ENCODE measurements around the gene NMNAT3. TPM values are rescaled to one million over a fixed set of nuclear protein-coding genes. Genes with fewer than 3 reads are reported as not detected.

NMNAT3 gene
- total RNA-seq, 1 donor from 2014 or later = 1.5 TPM

DNA sequence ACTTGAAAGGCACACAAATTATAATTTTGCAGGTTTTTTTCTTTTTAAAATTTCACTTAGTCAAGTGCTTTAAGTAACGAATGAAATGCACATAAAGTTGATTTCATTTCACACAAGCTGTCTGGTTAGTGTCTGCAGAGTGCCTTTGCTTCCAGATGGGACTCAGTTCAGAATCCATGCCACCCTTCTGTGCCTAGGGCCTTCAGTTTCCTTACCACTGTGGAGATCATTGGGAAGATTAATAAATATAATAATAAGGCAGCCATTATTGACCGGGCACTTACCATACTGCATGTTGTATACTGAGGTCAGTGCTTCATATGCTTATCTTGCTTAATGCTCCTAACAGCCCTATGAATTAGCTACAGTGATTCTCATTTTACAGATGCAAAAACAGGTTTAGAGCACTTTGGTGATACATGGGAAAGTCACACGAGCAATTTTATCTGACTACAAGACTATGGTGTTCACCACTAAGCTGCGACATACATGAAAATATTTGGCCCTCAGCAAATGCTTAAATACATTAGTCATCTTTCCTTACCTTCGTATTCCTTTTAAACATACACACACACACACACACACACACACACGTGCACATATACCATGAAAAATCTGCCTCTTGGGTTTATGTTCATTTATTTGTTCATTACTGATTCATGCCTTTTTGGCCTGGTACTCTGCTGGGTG, 3.1 kb downstream of the NMNAT3 start:
- DNase-seq = no peak

DNA sequence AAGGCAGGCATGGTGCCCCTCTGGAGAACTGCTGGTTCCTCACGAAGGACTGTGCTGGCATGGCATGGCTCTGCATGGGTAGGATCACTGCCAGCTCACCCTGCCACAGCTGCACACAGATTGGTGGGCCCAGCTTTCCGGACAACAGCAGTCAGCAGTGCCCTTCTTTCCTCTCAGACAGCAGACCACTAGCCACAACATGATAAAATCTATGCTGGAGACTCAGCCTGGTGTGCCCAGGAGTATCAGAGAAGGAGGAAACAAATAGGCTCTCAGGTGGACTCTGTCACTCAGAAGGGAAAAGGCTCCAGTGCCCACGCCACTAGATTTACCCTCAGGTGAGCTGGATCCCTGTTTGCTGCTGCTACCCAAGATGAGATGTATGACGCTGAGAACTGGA, 4.9 kb downstream of the NMNAT3 start:
- no peak for DNase-seq

DNA sequence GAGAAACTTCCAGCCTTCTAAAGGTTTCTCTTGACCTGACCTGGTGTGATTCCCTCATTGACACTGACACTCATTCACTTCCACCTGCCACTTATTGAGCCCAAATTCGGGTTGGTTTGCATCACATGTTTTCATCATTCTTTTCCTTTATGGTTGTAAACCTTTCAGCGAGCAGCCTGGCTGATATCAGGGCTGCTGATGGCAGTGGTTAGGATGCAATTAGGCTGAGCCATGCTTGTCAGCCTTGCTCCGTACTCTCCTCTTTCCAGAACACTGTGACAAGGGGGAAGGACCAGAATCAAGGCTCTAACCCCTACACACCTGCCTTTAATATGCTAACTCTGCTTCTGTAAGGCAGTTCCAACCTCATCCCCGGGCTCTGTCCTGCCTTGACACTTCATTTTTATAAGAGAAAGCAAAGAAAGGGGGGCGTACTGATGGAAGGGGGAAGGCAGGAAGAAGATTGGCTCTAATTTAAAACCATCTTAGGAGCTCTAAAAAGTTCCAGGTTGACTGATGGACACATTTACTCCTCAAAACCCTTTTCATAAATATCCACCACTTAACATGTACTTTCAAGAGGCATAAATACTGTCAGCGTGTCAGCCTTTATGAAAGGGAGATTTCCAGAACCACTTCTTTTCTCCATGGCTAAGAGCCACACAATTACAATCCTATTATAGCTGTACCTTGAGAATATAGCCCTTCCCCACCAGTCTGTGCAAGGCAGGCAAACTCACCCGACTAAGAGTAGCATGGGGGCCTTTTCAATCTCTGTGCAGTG, 5.7 kb downstream of the NMNAT3 start:
- no peak for DNase-seq

DNA sequence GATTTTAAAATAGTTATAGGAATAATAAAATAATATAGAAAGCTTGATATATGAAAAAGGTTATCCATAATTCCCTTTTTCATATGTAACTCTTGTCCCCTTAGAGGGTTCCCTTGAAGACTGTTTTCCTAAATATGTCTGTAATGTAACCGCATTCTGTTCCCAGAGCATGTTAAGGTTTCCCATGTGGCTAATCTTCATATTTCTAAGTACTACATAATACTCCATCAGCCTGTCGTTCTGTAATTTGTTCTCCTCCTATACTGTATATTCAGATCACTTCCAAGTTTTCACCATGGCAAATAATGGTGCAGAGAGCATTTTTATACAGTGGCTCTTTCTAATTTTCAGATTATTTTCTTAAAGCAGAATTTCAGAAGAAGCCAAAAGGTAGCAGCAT, 6.7 kb downstream of the NMNAT3 start:
- no peak for DNase-seq

DNA sequence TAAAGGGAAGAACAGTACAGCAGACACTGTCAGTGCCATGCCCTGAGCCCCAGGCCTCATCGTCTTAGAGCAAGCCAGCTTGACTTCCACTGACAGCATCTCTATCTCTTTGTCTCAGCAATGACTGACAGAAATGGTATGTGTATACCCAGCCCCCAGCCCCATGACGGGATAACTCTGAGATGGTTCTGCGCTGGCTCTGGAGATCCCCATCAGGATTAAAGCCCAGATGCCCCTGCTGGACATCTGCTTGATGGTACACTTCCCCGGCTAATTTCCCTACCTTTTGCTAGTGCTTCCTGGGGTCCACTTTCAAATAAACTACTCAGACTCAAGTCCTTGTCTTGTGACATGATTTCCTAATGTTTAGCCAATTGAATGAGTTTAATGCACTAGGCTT, 7.6 kb downstream of the NMNAT3 start:
- DNase-seq = no peak

DNA sequence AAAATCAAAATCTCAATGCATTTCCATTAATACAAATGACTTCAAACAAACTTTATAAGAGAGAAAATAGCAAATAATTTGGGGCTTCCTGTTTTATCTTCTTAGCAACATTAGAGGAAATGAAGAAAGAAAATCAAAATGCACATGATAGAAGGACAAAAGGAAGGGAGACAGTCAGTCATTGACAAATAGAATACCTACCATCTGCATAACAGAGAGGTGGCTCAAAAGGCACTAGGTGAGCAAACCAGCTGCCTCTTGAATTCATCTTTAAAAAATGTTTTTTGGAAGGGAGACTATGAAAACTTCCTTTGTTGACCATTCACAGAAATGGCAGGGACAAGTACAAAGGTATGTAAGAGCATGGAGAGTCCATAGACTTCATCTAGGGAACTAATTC, 9.4 kb downstream of the NMNAT3 start:
- DNase-seq = no peak

DNA sequence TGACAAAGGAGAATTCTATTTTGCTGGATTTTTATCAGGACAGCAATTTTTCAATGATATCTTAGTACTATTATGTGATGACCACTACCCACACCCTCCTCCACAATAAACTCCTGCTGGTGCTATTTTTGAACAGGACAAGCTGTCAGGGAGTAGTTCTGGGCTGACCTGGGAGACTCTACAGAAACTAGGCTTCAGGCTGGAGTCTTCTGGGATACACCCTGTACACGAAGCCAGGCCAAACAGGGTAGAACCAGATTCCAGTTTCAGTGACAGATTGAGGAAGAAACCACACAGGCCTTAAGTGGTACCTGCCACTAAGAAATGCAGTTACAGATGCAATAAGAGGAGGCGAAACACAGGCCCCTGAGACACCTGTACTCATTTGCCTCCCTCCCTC, 12.8 kb downstream of the NMNAT3 start:
- DNase-seq = no peak

DNA sequence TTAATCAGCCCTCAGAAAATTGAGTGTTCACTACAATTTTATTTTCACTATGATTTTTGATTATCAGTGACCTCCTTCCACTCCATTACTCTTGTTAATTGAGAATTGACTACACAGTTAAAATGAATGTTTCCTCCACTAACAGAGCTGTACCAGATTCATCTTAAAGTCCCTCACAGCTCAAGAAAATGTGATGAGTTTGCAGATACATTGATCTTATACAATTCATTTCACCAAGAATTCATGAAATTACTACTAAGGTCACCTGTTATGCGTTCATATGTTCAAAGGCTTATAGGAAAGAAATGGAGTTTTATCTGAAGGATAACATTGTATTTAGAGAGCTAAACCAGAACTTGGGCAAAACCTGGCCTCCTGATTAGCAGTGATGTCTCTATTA, 17.5 kb downstream of the NMNAT3 start:
- no peak for DNase-seq

DNA sequence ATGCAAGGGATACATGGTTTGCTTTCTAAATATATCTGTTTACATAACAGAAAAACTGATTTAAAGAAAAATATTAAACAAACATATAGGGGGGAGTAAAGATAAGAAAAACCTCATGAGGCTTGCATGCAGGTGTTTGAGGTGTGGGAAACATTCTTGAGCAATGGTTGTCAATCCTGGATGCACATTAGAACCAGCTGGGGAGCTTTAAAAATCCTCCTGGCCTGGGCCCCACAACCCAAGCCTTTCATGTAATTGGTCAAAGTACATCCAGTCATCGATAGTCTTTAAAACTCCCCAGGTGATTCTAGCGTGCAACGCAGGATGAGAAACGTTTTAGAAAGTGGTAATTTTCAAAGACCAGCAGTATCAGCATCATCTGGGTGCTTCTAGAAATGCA, 18.3 kb downstream of the NMNAT3 start:
- no peak for DNase-seq

DNA sequence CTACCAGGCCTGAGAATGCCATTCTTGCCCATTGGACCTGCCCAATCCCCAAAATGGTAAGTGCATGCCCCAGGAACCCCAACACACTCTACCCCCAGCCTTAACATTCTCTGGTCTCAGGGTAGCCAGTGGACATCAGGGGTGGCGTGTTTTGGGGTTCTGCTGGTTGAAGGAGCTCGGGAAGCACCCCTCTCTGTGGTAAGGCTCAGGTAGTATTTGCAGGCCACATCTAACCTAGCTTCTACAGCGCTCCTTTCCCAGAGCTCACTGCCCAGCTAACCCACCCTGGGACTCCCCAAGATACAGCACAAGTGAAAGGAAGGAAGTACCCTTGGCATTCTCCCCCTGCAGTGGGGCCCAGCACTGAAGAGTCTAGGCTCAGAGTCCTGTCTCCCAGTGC, 19.8 kb downstream of the NMNAT3 start:
- DNase-seq = no peak

DNA sequence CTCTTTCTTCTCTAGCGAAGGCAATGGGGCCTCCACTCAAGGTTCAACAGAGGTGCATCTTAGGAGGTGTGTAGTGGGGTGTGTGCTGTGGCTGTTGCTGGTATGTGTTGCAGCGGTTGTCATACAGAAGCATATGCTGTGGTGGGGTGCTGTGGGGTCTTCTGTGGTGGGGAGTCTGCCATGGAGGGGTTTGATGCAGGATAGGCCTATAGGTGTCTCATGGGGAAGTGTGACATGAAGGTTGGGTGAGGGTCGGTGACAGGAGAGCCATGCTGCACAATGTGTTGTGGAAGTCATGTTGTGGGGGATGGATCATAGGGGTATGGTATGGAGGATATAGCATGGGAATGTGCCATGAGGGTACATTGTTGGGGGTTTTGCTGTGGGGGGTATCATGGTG, 20.3 kb downstream of the NMNAT3 start:
- no peak for DNase-seq

DNA sequence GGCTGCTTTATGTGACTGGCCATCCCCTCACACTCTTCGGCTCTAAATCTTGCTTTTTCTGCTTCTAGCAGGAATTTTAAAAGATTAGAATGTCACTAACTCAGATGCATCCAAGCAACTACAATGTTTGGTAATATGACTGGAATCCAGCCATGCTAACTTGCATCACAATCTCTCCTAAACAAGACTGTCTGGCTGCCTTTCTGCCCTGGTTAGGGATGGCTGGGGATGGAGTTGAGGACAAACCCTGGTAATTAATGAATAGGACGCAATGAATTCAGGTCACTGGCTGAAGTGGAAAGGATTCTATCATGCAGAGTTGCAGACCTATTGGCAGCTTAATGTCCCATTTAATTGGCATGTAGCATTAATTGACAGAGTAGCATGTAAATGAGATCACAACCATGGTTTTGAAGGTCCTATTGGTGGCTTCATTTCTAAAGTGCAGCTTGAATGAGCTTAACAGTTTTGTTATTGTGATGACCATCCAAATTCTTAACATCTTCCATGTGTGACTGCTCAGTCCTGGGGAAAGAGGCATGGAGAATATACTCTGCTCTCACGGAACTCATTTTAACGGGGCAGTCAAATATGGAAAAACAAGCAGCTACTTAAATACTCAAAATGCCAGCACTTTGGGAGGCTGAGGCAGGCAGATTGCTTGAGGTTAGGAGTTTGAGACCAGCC, 21.7 kb downstream of the NMNAT3 start:
- DNase-seq = no peak

DNA sequence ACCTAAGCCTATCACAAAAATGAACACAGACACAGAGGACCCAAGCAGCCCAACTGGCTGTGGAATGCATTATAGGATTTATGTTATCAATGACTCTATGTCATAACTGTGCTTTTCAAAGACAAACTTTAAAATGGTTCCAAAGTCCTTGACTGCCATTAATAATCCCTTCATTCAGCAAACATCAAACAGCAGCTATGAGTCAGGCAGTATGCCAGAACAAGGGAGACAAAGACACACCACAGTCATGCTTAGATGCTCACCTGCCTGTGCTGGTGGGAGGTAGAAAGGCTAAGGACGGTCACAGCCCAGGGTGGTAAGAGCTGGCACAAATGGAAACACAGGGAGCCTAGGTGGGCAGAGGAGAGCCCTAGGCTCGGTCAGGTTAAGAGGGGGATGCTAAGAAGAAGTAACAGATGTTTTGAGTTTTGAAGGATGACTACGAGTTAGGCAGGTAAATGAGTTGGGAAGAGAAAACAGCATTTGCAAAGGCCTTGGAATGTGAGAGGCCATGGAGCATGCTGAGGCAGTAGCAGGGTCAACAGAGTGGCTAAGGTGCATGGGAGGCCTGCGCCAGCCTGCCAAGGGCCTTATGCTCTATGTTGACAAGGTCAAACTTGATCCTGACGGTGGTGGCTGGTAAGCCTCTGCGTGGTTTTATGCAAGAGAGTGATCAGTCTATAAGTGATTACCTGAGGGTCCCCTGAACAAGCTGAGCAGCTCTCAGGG, 23.0 kb downstream of the NMNAT3 start:
- DNase-seq = no peak

DNA sequence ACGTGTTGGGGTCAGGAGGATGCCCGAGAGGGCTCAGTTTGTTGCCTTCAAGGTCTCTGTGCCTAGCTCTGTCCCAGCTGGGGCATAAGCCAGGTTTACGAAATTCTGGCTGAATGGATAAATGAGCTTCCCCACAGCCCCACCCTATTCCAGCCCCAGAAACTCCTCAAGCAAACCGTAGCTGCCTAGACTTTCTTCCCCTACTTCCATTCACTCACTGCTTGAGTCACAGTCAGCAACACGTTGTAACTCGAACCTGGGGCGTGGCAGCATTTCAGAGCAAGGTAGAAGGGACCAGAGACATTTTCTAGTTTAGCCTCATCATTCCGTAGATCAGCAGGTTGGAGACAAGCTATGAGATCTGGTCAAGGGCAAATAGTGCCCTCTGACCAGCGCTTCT, 24.2 kb downstream of the NMNAT3 start:
- no peak for DNase-seq

DNA sequence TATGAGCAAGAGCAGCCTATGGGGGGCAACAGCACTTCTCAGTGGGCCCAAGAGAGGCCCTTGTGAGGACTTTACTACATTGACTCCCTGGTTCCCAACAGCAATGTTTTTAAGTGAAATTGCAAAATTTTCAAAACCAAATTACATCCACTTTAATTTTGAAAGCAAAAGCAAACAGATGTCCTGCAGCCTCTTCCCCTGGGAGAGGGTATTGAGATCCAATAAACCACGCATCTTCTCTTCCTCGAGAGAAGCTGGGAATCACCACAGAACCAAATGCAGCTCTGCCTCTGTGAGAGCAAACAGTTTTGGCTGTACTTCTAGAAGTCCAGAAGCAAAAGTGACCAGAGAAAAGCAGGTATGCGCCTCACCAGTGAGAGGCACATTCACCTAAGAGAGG, 25.2 kb downstream of the NMNAT3 start:
- no peak for DNase-seq

DNA sequence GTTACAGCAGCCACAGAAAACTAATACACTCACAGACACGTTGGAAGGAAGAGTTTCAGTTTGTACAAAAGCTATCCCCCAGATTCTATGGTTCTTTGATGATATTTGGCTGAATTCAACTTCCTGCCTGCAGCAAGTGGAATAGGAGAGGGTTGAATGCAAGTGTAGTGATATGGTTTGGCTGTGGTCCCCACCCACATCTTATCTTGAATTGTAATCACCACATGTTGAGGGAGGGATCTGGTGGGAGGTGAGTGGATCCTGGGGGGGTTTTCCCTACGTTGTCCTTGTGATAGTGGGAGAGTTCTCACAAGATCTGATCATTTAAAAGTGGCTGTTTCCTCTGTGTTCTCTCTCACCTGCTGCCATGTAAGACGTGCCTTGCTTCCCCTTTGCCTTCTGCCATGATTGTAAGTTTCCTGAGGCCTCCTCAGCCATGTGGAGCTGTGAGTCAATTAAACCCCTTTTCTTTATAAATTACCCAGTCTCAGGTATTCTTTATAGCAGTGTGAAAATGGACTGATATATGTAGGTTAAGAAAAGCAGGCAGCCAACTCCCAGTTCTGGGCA, 29.8 kb downstream of the NMNAT3 start:
- DNase-seq = no peak

DNA sequence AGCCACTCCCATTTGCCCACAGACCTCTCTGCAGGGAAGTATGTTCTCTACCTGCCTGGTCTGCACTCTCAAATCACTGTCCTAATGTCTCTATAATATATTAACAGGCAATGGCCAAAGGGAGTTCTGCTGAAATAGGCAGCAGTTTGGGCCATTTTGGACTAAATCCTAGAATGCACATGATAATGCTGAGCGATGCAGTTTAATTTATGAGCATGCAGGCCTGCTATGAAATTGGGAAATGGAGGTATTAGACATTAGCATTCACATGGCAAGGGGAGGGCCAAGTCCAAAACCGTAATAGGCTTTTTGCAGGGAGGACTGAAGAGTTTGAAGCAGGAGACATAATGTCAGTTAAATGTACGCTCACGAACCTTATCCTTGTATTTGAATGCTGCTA, 31.3 kb downstream of the NMNAT3 start:
- no peak for DNase-seq

DNA sequence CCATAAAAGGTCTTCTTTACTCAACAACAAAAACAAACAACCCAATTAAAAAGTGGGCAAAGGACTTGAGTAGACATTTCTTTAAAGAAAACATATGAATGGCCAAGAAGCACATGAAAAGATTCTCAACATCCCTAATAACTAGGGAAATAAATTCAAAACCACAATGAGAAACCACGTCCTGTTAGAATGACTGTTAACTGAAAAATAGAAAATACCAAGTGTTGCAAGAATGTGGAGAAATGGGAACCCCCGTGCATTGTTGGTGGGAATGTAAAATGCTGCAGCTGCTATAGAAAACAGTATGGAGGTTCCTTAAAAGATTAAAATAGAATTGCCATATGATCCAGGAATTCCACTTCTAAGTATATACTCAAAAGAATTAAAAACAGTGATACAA, 34.8 kb downstream of the NMNAT3 start:
- no peak for DNase-seq

DNA sequence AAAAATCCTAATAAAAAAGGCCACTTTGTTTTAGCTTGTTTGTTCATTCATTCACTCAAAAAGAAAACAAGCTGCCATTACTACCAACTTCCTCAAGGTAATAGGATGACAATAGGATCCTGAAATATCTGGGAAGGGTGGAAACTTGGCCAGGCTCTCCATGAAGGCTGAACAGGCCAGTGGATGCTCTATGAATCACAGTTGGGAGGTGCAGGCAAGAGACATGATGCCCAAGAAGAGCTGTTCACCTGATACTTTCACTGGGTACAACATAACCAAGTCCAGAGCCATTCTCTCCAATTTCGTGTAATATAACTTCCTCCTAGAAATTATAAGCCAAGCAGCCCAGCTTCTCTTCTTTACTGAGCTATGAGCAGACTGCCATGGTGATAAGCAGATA, 37.3 kb downstream of the NMNAT3 start:
- no peak for DNase-seq

DNA sequence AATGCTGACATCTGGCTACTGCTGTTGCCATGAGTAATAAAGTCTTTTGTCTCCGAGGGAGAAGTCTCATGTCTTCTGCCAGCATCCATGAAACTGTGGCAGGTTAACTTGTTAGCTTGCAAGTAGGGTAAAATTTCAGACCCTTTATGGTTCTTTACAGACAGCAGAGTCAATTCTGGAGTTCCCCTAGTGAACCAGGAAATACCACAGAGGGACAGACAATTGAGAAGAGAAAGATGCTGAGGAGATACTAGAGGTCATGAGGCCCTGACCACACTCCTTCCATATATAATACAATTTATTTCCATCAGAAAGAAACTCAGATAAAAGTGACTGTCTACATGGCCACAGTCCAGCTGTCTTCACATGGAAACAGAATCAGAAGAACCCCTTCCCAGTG, 38.1 kb downstream of the NMNAT3 start:
- no peak for DNase-seq

DNA sequence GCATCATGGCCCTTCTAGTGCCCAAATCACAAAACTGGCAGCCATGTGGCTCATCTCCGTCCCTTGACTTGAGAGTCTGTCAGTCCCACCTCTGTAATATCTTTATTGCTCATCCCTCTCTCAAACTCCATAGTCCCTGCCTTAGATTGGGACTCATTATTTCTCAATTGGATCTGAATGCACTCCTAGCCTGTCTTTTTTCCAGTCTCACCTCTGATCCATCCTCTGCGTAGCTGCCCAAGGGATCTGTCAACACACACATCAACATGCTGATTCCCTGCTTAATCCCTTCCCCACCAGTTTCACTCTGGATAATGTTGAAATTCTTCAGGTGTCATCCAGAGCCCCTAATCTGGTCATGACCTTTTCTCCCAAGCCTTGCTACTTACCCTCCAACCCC, 39.3 kb downstream of the NMNAT3 start:
- no peak for DNase-seq

DNA sequence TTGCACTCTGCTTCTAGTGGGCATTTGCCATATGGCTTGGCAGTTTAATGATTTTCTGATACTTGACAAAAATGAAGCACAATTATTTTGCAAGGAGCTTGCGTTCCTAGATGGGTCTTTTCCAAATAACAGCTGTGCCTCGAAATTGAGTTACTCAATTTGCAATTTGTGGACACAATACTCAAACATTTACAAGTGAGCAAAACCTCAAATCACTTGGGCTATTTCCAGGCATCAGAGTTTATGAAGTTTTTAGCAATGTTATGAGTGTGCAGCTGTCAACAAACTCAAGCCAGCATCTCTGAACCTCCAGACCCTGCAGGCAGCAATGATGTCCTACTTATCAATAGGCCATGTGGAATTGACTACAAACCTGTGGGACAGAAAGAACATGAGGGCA, 41.3 kb downstream of the NMNAT3 start:
- DNase-seq = no peak

DNA sequence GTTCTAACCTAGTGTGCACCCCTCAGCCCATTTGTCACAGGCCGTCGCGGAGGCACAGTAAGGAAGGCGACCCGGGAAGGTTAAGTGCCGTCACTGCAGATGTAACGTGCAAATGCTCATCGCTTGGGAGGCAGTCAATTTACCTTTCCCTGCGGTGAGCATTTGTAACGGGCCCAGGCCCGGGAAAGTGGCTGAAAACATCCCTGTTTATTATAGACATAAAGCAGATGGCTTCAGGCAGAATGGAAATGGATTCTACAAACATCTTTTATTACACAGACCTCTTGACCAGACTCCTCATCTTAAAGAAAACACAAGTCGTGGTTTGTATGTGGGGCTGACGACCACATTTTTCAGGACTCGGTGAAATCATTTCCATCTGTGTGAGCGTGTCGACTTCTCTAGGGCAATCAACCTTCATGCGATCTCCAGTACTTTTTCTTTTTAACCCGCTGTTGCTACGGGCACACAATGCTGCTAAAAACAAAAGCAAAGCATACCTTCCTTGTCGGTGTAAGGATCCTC, 43.6 kb downstream of the NMNAT3 start:
- no peak for DNase-seq
